CD4-positive, alpha-beta memory T cell (primary cell): ENCODE results near the gene KMT5B. TPM values are rescaled to one million over a fixed set of nuclear protein-coding genes. Genes with fewer than 3 reads are reported as not detected.

Experiments
- CTCF ChIA-PET: fragments of 350-600 bp; sonication (Branson Sonifier 250); formaldehyde crosslinking; loops from one replicate; lab custom pipeline; 2021; ENCODE audit warnings: inconsistent platforms; ENCODE audit not compliant: partially characterized antibody; lab: Charles Lee
- POLR2A ChIA-PET: fragments of 350-600 bp; sonication (Branson Sonifier 250); formaldehyde crosslinking; loops from one replicate; lab custom pipeline; 2021; ENCODE audit not compliant: partially characterized antibody; lab: Charles Lee
- DNase-seq, 5 donors: peaks; one replicate each; pipeline versions ENCODE4 v3.0.0 to v3.0.0-alpha.2; 2020 to 2022; ENCODE audit warnings: mixed read lengths in 1 of 5
- H3K27ac ChIP-seq: one replicate; pipeline ENCODE4 v1.7.0; 2013; ENCODE audit warnings: low read depth, low read length
- H3K27me3 ChIP-seq: 2 replicates; pipeline ENCODE4 v1.7.0; 2013; ENCODE audit warnings: mild to moderate bottlenecking, low read length, moderate library complexity; ENCODE audit not compliant: insufficient read depth
- H3K36me3 ChIP-seq: 2 replicates; pipeline ENCODE4 v1.7.0; 2013; ENCODE audit warnings: mild to moderate bottlenecking, low read length, moderate library complexity; ENCODE audit not compliant: insufficient read depth
- H3K4me1 ChIP-seq: 2 replicates; pipeline ENCODE4 v1.7.0; 2013; ENCODE audit warnings: mild to moderate bottlenecking, low read length, moderate library complexity; ENCODE audit not compliant: insufficient read depth
- H3K4me3 ChIP-seq, 2 donors: one replicate each; pipeline ENCODE4 v1.7.0; 2013; ENCODE audit warnings: low read length in 2 of 2, mild to moderate bottlenecking in 1 of 2
- H3K9me3 ChIP-seq, 2 donors: one replicate each; pipeline ENCODE4 v1.7.0; 2013; ENCODE audit warnings: low read length in 2 of 2, control low read depth in 1 of 2; ENCODE audit not compliant: control insufficient read depth in 1 of 2
- H3K27ac Mint-ChIP-seq, 7 donors: one replicate each; pipeline ENCODE4 v1.8.0; 2020 to 2021; ENCODE audit warnings: mixed read lengths in 7 of 7, mild to moderate bottlenecking in 6 of 7, inconsistent platforms in 3 of 7, moderate library complexity in 3 of 7
- H3K27me3 Mint-ChIP-seq, 2 donors: one replicate each; pipeline ENCODE4 v1.8.0; 2020 to 2021; ENCODE audit warnings: mixed read lengths in 2 of 2
- H3K36me3 Mint-ChIP-seq, 2 donors: one replicate each; pipeline ENCODE4 v1.8.0; 2020 to 2021; ENCODE audit warnings: mixed read lengths in 2 of 2, inconsistent platforms in 1 of 2, mild to moderate bottlenecking in 1 of 2
- H3K4me1 Mint-ChIP-seq, 4 donors: one replicate each; pipeline ENCODE4 v1.8.0; 2020 to 2021; ENCODE audit warnings: mixed read lengths in 4 of 4, mild to moderate bottlenecking in 1 of 4
- H3K4me3 Mint-ChIP-seq, 8 donors: one replicate each; pipeline ENCODE4 v1.8.0; 2020 to 2021; ENCODE audit warnings: mixed read lengths in 8 of 8, mild to moderate bottlenecking in 7 of 8, moderate library complexity in 6 of 8, inconsistent platforms in 3 of 8
- H3K9me3 Mint-ChIP-seq, 8 donors: one replicate each; pipeline ENCODE4 v1.8.0; 2020 to 2021; ENCODE audit warnings: mixed read lengths in 8 of 8, mild to moderate bottlenecking in 5 of 8, inconsistent platforms in 3 of 8, moderate library complexity in 1 of 8
- intact Hi-C: fragments of 100-400 bp; cut with micrococcal nuclease; formaldehyde crosslinking; loops from one replicate; pipeline ENCODE4 v1.15.1; 2023
- polyA plus RNA-seq, 2 donors: library from polyadenylated mRNA; unstranded; fragments of 300-500 nt; fragmentation: Illumina TruSeq; gene quantifications; one replicate each; pipeline ENCODE4 v1.2.3, GENCODE V29; 2021
- total RNA-seq, 2 experiments: library from RNA; stranded (reverse); gene quantifications; one replicate each; pipeline ENCODE4 v1.2.3, GENCODE V29; 2021

Gene KMT5B
- total and polyA plus RNA-seq, 4 experiments from 2014 or later: 27.9 to 61.7 (median 53.0) TPM

DNA sequence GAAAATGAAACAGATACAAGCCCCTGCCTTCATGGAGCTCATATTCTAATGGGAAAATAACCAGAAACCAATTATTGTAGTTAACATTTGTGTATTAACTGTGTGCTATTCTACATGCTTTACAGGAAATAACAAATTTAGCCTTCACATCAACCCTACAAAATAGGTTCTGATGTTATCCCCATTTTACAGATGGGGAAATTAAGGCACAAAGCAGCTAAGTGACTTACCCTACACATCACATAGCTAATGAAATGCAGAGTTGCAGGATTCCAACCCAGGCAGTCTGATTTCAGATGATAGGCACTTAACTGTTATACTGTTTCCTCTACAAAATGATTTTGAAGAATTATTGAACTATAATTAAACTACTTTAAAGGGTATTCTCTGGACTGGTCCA, 43.7 kb downstream of the KMT5B start:
- no peaks in the 10 kb centered on the region for H3K9me3 ChIP-seq
- no peak overlapping the region for H3K4me3 Mint-ChIP-seq
- no peaks in the 10 kb centered on the region for H3K4me1 ChIP-seq
- H3K4me3 ChIP-seq: no peak overlapping the region
- no peak overlapping the region for H3K27ac Mint-ChIP-seq
- peaks cover 62% of the 10 kb centered on the region for H3K36me3 ChIP-seq
- intact Hi-C loops: no loop called here
- H3K36me3 Mint-ChIP-seq: peaks cover 31 to 66% of the 10 kb centered on the region in 2 donors
- H3K27me3 ChIP-seq: no peaks in the 10 kb centered on the region
- POLR2A ChIA-PET: no interaction called here
- DNase-seq: no peak
- H3K4me1 Mint-ChIP-seq: no peaks in the 10 kb centered on the region
- H3K27me3 Mint-ChIP-seq: no peaks in the 10 kb centered on the region
- no peak overlapping the region for H3K27ac ChIP-seq
- CTCF ChIA-PET: no interaction called here
- no peaks in the 10 kb centered on the region for H3K9me3 Mint-ChIP-seq

- POLR2A ChIA-PET: no interaction called here
- Mint-ChIP-seq H3K36me3 (peaks cover 28 to 66% of the 10 kb centered on the region in 2 donors), H3K27me3 (no peaks in the 10 kb centered on the region)
Measured at GRCh38 chr11:68168694-68169093, 44.4 kb downstream of the KMT5B start.

GRCh38 chr11:68167474-68167873, 45.6 kb downstream of the KMT5B start:
- intact Hi-C loops: no loop called here
- H3K36me3 ChIP-seq: peaks cover 49% of the 10 kb centered on the region
- no peak for DNase-seq
- no peaks in the 10 kb centered on the region for H3K27me3 ChIP-seq
- H3K4me1 ChIP-seq: no peaks in the 10 kb centered on the region
- H3K4me3 Mint-ChIP-seq: no peak overlapping the region
- no peaks in the 10 kb centered on the region for H3K4me1 Mint-ChIP-seq
- ChIA-PET CTCF (interaction anchor here (1.3 kb wide), 1 partner anchor 10 kb away, joined by 3 read pairs; no protein-coding TSS in a partner anchor), POLR2A (no interaction called here)
- H3K4me3 ChIP-seq: no peak overlapping the region
- H3K27me3 Mint-ChIP-seq: no peaks in the 10 kb centered on the region
- H3K27ac Mint-ChIP-seq: no peak overlapping the region
- no peaks in the 10 kb centered on the region for H3K9me3 ChIP-seq
- H3K9me3 Mint-ChIP-seq: no peaks in the 10 kb centered on the region
- H3K27ac ChIP-seq: no peak overlapping the region
- H3K36me3 Mint-ChIP-seq: peaks cover 25 to 68% of the 10 kb centered on the region in 2 donors

More at GRCh38 chr11:68168694-68169093, 44.4 kb downstream of the KMT5B start:
- Histone ChIP-seq H3K4me1 (no peaks in the 10 kb centered on the region), H3K27me3 (no peaks in the 10 kb centered on the region), H3K27ac (no peak overlapping the region), H3K4me3 (no peak overlapping the region), H3K36me3 (peaks cover 54% of the 10 kb centered on the region), H3K9me3 (no peaks in the 10 kb centered on the region)
- CTCF ChIA-PET: interaction anchor here (1.3 kb wide), 1 partner anchor 9 kb away, joined by 3 read pairs; no protein-coding TSS in a partner anchor
- Mint-ChIP-seq H3K9me3 (no peaks in the 10 kb centered on the region), H3K4me1 (no peaks in the 10 kb centered on the region), H3K4me3 (peak overlapping the region in 1 of 8 donors; percentile 60), H3K27ac (no peak overlapping the region)
- no peak for DNase-seq
- intact Hi-C loops: no loop called here

- no peaks in the 10 kb centered on the region for H3K4me1 ChIP-seq
- Mint-ChIP-seq H3K27me3 (no peaks in the 10 kb centered on the region), H3K4me1 (no peaks in the 10 kb centered on the region), H3K27ac (peak overlapping the region in 1 of 7 donors; percentile 64), H3K36me3 (peaks cover 27 to 73% of the 10 kb centered on the region in 2 donors), H3K9me3 (no peaks in the 10 kb centered on the region), H3K4me3 (no peak overlapping the region)
- no peak overlapping the region for H3K4me3 ChIP-seq
- H3K9me3 ChIP-seq: no peaks in the 10 kb centered on the region
- ChIA-PET POLR2A (no interaction called here), CTCF (no interaction called here)
- intact Hi-C loops: no loop called here
- DNase-seq: no peak
- no peaks in the 10 kb centered on the region for H3K27me3 ChIP-seq
- H3K36me3 ChIP-seq: peaks cover 49% of the 10 kb centered on the region
- H3K27ac ChIP-seq: no peak overlapping the region
Measured at GRCh38 chr11:68166969-68167368, 46.1 kb downstream of the KMT5B start.

DNA sequence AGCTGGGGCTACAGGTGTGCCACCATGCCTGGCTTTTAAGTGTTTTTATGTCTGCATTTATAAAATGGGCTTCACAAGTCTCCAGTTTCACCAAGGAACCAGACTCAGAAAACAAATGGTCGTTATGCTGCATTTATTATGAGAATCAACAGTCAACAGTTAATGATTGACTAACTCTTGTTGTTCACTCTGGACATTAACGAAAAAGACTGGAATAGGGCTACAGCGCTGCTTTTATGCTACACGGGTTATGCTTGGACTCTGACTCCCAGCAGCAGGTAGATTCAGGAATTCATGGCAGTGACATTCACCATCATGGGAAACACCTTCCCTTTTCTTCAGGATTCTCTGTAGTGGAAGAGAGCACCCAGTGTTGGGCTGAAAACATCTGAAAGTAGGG, 47.5 kb downstream of the KMT5B start:
- H3K4me3 Mint-ChIP-seq: no peak overlapping the region
- H3K36me3 Mint-ChIP-seq: peaks cover 31 to 69% of the 10 kb centered on the region in 2 donors
- POLR2A ChIA-PET: no interaction called here

GRCh38 chr11:68164437-68164836, 48.7 kb downstream of the KMT5B start:
- Histone ChIP-seq H3K4me1 (no peaks in the 10 kb centered on the region), H3K27ac (no peak overlapping the region), H3K4me3 (no peak overlapping the region), H3K27me3 (no peaks in the 10 kb centered on the region), H3K9me3 (no peaks in the 10 kb centered on the region), H3K36me3 (peaks cover 29% of the 10 kb centered on the region)
- ChIA-PET CTCF (no interaction called here), POLR2A (no interaction called here)
- intact Hi-C loops: no loop called here
- H3K4me1 Mint-ChIP-seq: peaks cover 0 to 1% (median 0%) of the 10 kb centered on the region in 4 donors
- H3K36me3 Mint-ChIP-seq: peaks cover 32 to 61% of the 10 kb centered on the region in 2 donors
- no peak overlapping the region for H3K4me3 Mint-ChIP-seq
- no peaks in the 10 kb centered on the region for H3K27me3 Mint-ChIP-seq
- H3K9me3 Mint-ChIP-seq: no peaks in the 10 kb centered on the region
- no peak for DNase-seq
- peak overlapping the region in 1 of 7 donors; percentile 29 for H3K27ac Mint-ChIP-seq

More for the DNA sequence above, 47.5 kb downstream of the KMT5B start:
- no peak for DNase-seq
- Mint-ChIP-seq H3K27ac (no peak overlapping the region), H3K9me3 (no peaks in the 10 kb centered on the region), H3K27me3 (no peaks in the 10 kb centered on the region), H3K4me1 (peaks cover 0 to 1% (median 0%) of the 10 kb centered on the region in 4 donors)
- Histone ChIP-seq H3K27ac (no peak overlapping the region), H3K27me3 (no peaks in the 10 kb centered on the region), H3K36me3 (peaks cover 41% of the 10 kb centered on the region), H3K4me1 (no peaks in the 10 kb centered on the region), H3K4me3 (no peak overlapping the region), H3K9me3 (no peaks in the 10 kb centered on the region)
- intact Hi-C loops: no loop called here
- CTCF ChIA-PET: no interaction called here

GRCh38 chr11:68163691-68164090, 49.4 kb downstream of the KMT5B start:
- H3K4me3 ChIP-seq: no peak overlapping the region
- H3K9me3 ChIP-seq: no peaks in the 10 kb centered on the region
- no peaks in the 10 kb centered on the region for H3K27me3 Mint-ChIP-seq
- H3K4me3 Mint-ChIP-seq: no peak overlapping the region
- H3K27me3 ChIP-seq: no peaks in the 10 kb centered on the region
- H3K27ac Mint-ChIP-seq: peak overlapping the region in 1 of 7 donors; percentile 26
- H3K27ac ChIP-seq: no peak overlapping the region
- DNase-seq: no peak
- ChIA-PET CTCF (no interaction called here), POLR2A (no interaction called here)
- H3K36me3 Mint-ChIP-seq: peaks cover 37 to 62% of the 10 kb centered on the region in 2 donors
- H3K36me3 ChIP-seq: peaks cover 22% of the 10 kb centered on the region
- no peaks in the 10 kb centered on the region for H3K4me1 ChIP-seq
- no peaks in the 10 kb centered on the region for H3K9me3 Mint-ChIP-seq
- H3K4me1 Mint-ChIP-seq: peaks cover 0 to 1% (median 0%) of the 10 kb centered on the region in 4 donors
- intact Hi-C loops: no loop called here
